ENCODE measurements around the gene DNAJC15. TPM values are rescaled to one million over a fixed set of nuclear protein-coding genes. Genes with fewer than 3 reads are reported as not detected.

The DNAJC15 gene
- total and polyA plus RNA-seq, 2 donors = 16.9 to 19.6 TPM

GRCh38 chr13:43094901-43095300 is 71.5 kb downstream of the DNAJC15 start:
- DNase-seq (ENCODE audit: extremely low spot score) = no peak
- no peak overlapping the region for H3K27ac ChIP-seq (ENCODE audit: low read depth)
- WGBS = 95% methylated on average over 1 of the region's 1 CpG

GRCh38 chr13:43095771-43096719 is 72.7 kb downstream of the DNAJC15 start:
- no peak for DNase-seq (ENCODE audit: extremely low spot score)
- Histone ChIP-seq H3K27ac (ENCODE audit: low read depth) (no peak overlapping the region), H3K4me3 (ENCODE audit: low read depth, low read length) (no peak overlapping the region), H3K4me1 (ENCODE audit: insufficient read depth) (no peaks in the 10 kb centered on the region), H3K36me3 (ENCODE audit: insufficient read depth) (no peaks in the 10 kb centered on the region)
- WGBS = 51% methylated on average over 2 of the region's 2 CpGs

More at GRCh38 chr13:43094901-43095300, 71.5 kb downstream of the DNAJC15 start:
- Histone ChIP-seq H3K4me3 (ENCODE audit: low read depth, low read length) (no peak overlapping the region), H3K4me1 (ENCODE audit: insufficient read depth) (no peaks in the 10 kb centered on the region), H3K36me3 (ENCODE audit: insufficient read depth) (no peaks in the 10 kb centered on the region)

GRCh38 chr13:43100667-43101066 is 77.3 kb downstream of the DNAJC15 start:
- 99% methylated on average over 2 of the region's 2 CpGs for WGBS
- no peaks in the 10 kb centered on the region for H3K4me1 ChIP-seq (ENCODE audit: insufficient read depth)
- H3K4me3 ChIP-seq (ENCODE audit: low read depth, low read length) = no peak overlapping the region
- no peak overlapping the region for H3K27ac ChIP-seq (ENCODE audit: low read depth)
- no peak for DNase-seq (ENCODE audit: extremely low spot score)
- no peaks in the 10 kb centered on the region for H3K36me3 ChIP-seq (ENCODE audit: insufficient read depth)

GRCh38 chr13:43102304-43102703 is 78.9 kb downstream of the DNAJC15 start:
- DNase-seq (ENCODE audit: extremely low spot score) = no peak
- H3K4me3 ChIP-seq (ENCODE audit: low read depth, low read length) = no peak overlapping the region
- no peaks in the 10 kb centered on the region for H3K36me3 ChIP-seq (ENCODE audit: insufficient read depth)
- no peak overlapping the region for H3K27ac ChIP-seq (ENCODE audit: low read depth)
- WGBS = 88% methylated on average over 4 of the region's 4 CpGs
- no peaks in the 10 kb centered on the region for H3K4me1 ChIP-seq (ENCODE audit: insufficient read depth)

- no peak overlapping the region for H3K4me3 ChIP-seq (ENCODE audit: low read depth, low read length)
- H3K36me3 ChIP-seq (ENCODE audit: insufficient read depth) = no peaks in the 10 kb centered on the region
- DNase-seq (ENCODE audit: extremely low spot score) = no peak
- H3K4me1 ChIP-seq (ENCODE audit: insufficient read depth) = no peaks in the 10 kb centered on the region
- WGBS = 78% methylated on average over 2 of the region's 2 CpGs
- H3K27ac ChIP-seq (ENCODE audit: low read depth) = no peak overlapping the region
Measured at GRCh38 chr13:43107780-43108179, 84.4 kb downstream of the DNAJC15 start.

- Histone ChIP-seq H3K27ac (ENCODE audit: low read depth) (no peak overlapping the region), H3K4me1 (ENCODE audit: insufficient read depth) (no peaks in the 10 kb centered on the region)
- WGBS = 59% methylated on average over 5 of the region's 5 CpGs
Measured at GRCh38 chr13:43110036-43110435, 86.7 kb downstream of the DNAJC15 start.

GRCh38 chr13:43110658-43111057 is 87.3 kb downstream of the DNAJC15 start:
- no peak overlapping the region for H3K4me3 ChIP-seq (ENCODE audit: low read depth, low read length)

More at GRCh38 chr13:43110036-43110435, 86.7 kb downstream of the DNAJC15 start:
- Histone ChIP-seq H3K4me3 (ENCODE audit: low read depth, low read length) (no peak overlapping the region), H3K36me3 (ENCODE audit: insufficient read depth) (no peaks in the 10 kb centered on the region)
- DNase-seq (ENCODE audit: extremely low spot score) = no peak

GRCh38 chr13:43111559-43112400 is 88.4 kb downstream of the DNAJC15 start:
- Histone ChIP-seq H3K4me3 (ENCODE audit: low read depth, low read length) (no peak overlapping the region), H3K27ac (ENCODE audit: low read depth) (no peak overlapping the region), H3K36me3 (ENCODE audit: insufficient read depth) (no peaks in the 10 kb centered on the region), H3K4me1 (ENCODE audit: insufficient read depth) (no peaks in the 10 kb centered on the region)
- WGBS = 87% methylated on average over 7 of the region's 7 CpGs
- DNase-seq (ENCODE audit: extremely low spot score) = no peak

More at GRCh38 chr13:43110658-43111057, 87.3 kb downstream of the DNAJC15 start:
- Histone ChIP-seq H3K36me3 (ENCODE audit: insufficient read depth) (no peaks in the 10 kb centered on the region), H3K27ac (ENCODE audit: low read depth) (no peak overlapping the region), H3K4me1 (ENCODE audit: insufficient read depth) (no peaks in the 10 kb centered on the region)
- no peak for DNase-seq (ENCODE audit: extremely low spot score)
- 87% methylated on average over 2 of the region's 2 CpGs for WGBS

GRCh38 chr13:43113603-43114002 is 90.2 kb downstream of the DNAJC15 start:
- Histone ChIP-seq H3K27ac (ENCODE audit: low read depth) (no peak overlapping the region), H3K4me1 (ENCODE audit: insufficient read depth) (no peaks in the 10 kb centered on the region), H3K4me3 (ENCODE audit: low read depth, low read length) (no peak overlapping the region), H3K36me3 (ENCODE audit: insufficient read depth) (no peaks in the 10 kb centered on the region)
- no peak for DNase-seq (ENCODE audit: extremely low spot score)
- WGBS = 59% methylated on average over 1 of the region's 1 CpG

GRCh38 chr13:43114504-43114903 is 91.1 kb downstream of the DNAJC15 start:
- no peaks in the 10 kb centered on the region for H3K36me3 ChIP-seq (ENCODE audit: insufficient read depth)
- DNase-seq (ENCODE audit: extremely low spot score) = no peak
- no peak overlapping the region for H3K27ac ChIP-seq (ENCODE audit: low read depth)
- 95% methylated on average over 1 of the region's 1 CpG for WGBS
- no peaks in the 10 kb centered on the region for H3K4me1 ChIP-seq (ENCODE audit: insufficient read depth)
- no peak overlapping the region for H3K4me3 ChIP-seq (ENCODE audit: low read depth, low read length)

- no peak overlapping the region for H3K4me3 ChIP-seq (ENCODE audit: low read depth, low read length)
Measured at GRCh38 chr13:43115141-43115540, 91.8 kb downstream of the DNAJC15 start.

GRCh38 chr13:43116242-43116641 is 92.9 kb downstream of the DNAJC15 start:
- WGBS = 97% methylated on average over 7 of the region's 7 CpGs
- H3K4me1 ChIP-seq (ENCODE audit: insufficient read depth) = no peaks in the 10 kb centered on the region
- H3K36me3 ChIP-seq (ENCODE audit: insufficient read depth) = no peaks in the 10 kb centered on the region
- no peak for DNase-seq (ENCODE audit: extremely low spot score)
- H3K4me3 ChIP-seq (ENCODE audit: low read depth, low read length) = no peak overlapping the region
- no peak overlapping the region for H3K27ac ChIP-seq (ENCODE audit: low read depth)

More at GRCh38 chr13:43115141-43115540, 91.8 kb downstream of the DNAJC15 start:
- WGBS = 94% methylated on average over 3 of the region's 3 CpGs
- H3K4me1 ChIP-seq (ENCODE audit: insufficient read depth) = no peaks in the 10 kb centered on the region
- no peaks in the 10 kb centered on the region for H3K36me3 ChIP-seq (ENCODE audit: insufficient read depth)
- DNase-seq (ENCODE audit: extremely low spot score) = no peak
- no peak overlapping the region for H3K27ac ChIP-seq (ENCODE audit: low read depth)

- WGBS = 88% methylated on average over 6 of the region's 6 CpGs
- Histone ChIP-seq H3K4me3 (ENCODE audit: low read depth, low read length) (no peak overlapping the region), H3K36me3 (ENCODE audit: insufficient read depth) (no peaks in the 10 kb centered on the region), H3K4me1 (ENCODE audit: insufficient read depth) (no peaks in the 10 kb centered on the region), H3K27ac (ENCODE audit: low read depth) (no peak overlapping the region)
- no peak for DNase-seq (ENCODE audit: extremely low spot score)
Measured at GRCh38 chr13:43118521-43118920, 95.1 kb downstream of the DNAJC15 start.

All from urinary bladder (tissue), 4 donors.